Measurements from ENCODE around the gene COL11A2.

The COL11A2 gene

DNA sequence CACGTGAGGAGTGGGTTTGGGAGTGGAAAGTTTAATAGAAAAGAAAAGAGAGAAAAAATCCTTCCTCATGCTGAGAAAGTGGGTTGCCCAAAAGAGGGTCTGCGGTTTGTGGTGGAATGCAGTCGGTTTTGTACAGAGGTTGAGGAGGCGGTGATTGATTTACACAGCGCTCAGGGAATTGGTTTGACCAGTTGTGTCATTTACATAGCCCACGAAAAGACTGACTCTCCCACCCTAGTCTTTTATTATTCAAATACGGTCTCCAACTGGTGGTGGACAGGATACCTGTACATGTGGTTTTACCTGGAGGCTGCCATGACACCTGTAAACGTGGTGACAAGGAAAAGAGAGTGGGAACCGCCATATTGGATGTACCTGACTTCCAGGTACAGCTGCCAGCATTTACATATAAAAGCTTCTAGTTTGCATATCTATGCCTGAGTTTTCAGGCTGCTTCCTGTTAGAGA, 74.4 kb downstream of the COL11A2 start:
- DNase-seq (ENCODE audit: low read depth), result no peak

DNA sequence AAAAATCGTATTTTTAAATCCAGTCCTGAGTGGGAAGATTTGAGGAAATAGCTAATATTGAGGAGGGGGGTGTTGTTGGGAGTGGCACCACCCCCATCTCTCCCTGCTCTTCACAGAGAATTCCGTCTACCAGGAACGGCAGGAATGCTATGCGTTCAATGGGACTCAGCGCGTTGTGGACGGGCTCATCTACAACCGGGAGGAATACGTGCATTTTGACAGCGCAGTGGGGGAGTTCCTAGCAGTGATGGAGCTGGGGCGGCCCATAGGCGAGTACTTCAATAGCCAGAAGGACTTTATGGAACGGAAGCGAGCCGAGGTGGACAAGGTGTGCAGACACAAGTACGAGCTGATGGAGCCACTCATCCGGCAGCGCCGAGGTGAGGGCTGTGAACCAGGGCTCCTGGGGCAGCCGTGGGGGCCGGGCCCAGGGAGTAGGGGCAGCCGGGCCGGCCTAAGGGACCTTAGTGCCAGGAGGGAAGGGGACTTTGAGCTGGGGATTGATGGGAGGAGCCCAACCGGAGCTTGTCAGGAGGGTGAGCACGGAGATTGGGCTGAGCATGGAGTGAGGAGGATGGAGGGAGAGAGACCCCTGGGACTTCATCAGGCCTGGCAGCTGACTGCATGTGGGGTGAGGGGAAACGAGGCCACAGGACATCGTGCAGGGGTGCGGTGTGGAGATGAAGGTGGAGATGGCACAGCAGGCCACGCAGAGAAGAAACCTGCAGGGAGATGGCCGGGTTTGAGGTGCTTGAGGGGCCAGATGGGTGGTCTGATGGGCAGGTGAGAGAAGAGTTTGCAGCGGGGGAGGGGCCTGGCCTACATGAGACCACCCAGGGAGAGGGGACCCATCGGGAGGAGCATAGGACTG, 75.2 kb downstream of the COL11A2 start:
- DNase-seq (ENCODE audit: low read depth), result no peak

DNA sequence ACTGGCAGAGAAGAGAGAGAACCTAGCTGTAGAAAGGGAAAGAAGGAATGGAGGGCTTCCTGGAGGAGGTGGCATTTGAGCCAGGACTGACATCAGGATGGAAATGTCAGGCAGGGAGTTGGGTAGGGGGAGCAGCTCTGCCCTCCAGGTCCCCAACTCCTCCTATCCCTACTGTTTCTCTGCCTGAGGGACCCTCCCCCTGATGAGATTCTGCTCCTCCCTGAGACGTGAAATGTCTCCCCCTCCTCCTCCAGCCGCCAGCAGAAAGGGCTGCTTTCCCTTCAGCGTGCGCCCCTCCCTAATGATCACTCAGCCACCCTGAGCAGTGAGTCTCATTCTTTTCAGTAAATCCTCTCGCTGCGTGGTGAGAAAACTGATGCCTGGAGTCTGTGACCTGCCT, 75.8 kb downstream of the COL11A2 start:
- no peak for DNase-seq (ENCODE audit: low read depth)

DNA sequence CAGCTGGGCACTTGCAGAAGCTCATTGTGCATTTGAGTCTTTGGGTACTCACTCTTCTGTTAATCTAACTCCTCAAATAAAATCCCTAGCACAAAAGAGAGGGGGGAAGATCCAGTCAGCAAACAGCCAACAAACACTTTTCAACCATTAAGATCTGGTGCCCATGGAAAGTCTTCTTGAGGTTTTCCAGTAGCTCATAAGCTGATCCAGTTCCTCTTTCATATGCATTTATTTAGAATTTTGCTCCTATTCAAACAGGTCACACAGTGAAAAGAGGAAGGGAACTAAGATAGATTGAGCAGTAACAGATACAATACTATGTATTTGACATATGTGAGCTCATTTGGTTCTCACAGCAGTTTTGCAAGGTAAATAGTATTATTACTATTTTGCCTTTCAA, 77.9 kb downstream of the COL11A2 start:
- DNase-seq (ENCODE audit: low read depth), result no peak

DNA sequence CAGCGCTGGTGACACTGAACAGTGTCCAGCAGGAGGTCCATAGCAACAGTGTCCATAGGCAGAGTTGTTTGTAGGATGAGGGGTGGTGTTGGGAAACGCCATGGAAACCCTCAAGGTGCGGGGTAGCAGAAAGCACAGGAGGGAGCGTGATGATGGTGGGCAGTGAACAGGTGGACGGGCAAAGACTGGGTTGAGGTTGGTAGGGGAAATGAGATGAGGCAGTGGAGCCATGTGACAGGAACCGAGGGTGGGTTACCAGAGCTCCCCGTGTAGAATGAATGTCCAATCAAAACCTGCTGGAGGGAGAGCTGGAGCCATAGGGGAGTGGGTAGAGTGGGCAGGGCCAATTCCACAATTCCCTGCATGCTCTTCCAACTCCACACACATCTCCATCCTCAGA, 78.5 kb downstream of the COL11A2 start:
- DNase-seq (ENCODE audit: low read depth), result no peak
